Neural progenitor cell (in vitro differentiated cells): ENCODE results near the gene ADTRP. TPM values are rescaled to one million over a fixed set of nuclear protein-coding genes. Genes with fewer than 3 reads are reported as not detected.

Experiments
- DNase-seq: peaks from one replicate; pipeline ENCODE4 v3.0.0-alpha.2; 2016; ENCODE audit warnings: low spot score
- H2AFZ ChIP-seq: fragments of 200-600 bp; sonication (generic); replicated peaks from 2 replicates; pipeline ENCODE4 v1.6.1; 2016; ENCODE audit warnings: antibody characterized with exemption
- H3F3A ChIP-seq: fragments of 200-600 bp; sonication (generic); 2 replicates; pipeline ENCODE4 v1.6.1; 2016; ENCODE audit warnings: antibody characterized with exemption, low read depth
- H3K27ac ChIP-seq: fragments of 200-600 bp; sonication (generic); 2 replicates; pipeline ENCODE4 v1.5.1; 2016; ENCODE audit warnings: mild to moderate bottlenecking
- H3K27me3 ChIP-seq: fragments of 200-600 bp; sonication (generic); 2 replicates; pipeline ENCODE4 v1.6.1; 2016; ENCODE audit warnings: mild to moderate bottlenecking, moderate library complexity
- H3K36me3 ChIP-seq: fragments of 200-600 bp; sonication (generic); 2 replicates; pipeline ENCODE4 v1.5.1; 2016
- H3K4me1 ChIP-seq: fragments of 200-600 bp; sonication (generic); 2 replicates; pipeline ENCODE4 v1.6.1; 2016; ENCODE audit warnings: mixed run types
- H3K4me2 ChIP-seq: fragments of 200-600 bp; sonication (generic); 2 replicates; pipeline ENCODE4 v1.6.1; 2016
- H3K4me3 ChIP-seq: fragments of 200-600 bp; sonication (generic); 2 replicates; pipeline ENCODE4 v1.5.1; 2016
- H3K79me2 ChIP-seq: fragments of 200-600 bp; sonication (generic); 2 replicates; pipeline ENCODE4 v1.6.1; 2016; ENCODE audit warnings: low read depth
- H3K9ac ChIP-seq: fragments of 200-600 bp; sonication (generic); 2 replicates; pipeline ENCODE4 v1.6.1; 2016
- H3K9me3 ChIP-seq: fragments of 200-600 bp; sonication (generic); 2 replicates; pipeline ENCODE4 v1.5.1; 2016; ENCODE audit warnings: low read depth
- H4K20me1 ChIP-seq: fragments of 200-600 bp; sonication (generic); 2 replicates; pipeline ENCODE4 v1.6.1; 2016; ENCODE audit warnings: low read depth
- H3K27ac Mint-ChIP-seq: 3 replicates; pipeline ENCODE4 v1.8.0; 2021; ENCODE audit warnings: mixed read lengths
- H3K27me3 Mint-ChIP-seq: 2 replicates; pipeline ENCODE4 v1.8.0; 2022; ENCODE audit warnings: low read depth, mild to moderate bottlenecking, inconsistent platforms, moderate library complexity, mixed read lengths; ENCODE audit not compliant: insufficient read depth
- H3K36me3 Mint-ChIP-seq: 3 replicates; pipeline ENCODE4 v1.8.0; 2021; ENCODE audit warnings: mixed read lengths
- H3K4me1 Mint-ChIP-seq: 3 replicates; pipeline ENCODE4 v1.8.0; 2021; ENCODE audit warnings: mixed read lengths
- H3K4me3 Mint-ChIP-seq: 3 replicates; pipeline ENCODE4 v1.8.0; 2021; ENCODE audit warnings: mild to moderate bottlenecking, moderate library complexity, mixed read lengths
- H3K9me3 Mint-ChIP-seq: 3 replicates; pipeline ENCODE4 v1.8.0; 2020; ENCODE audit warnings: mixed read lengths
- EZH2 ChIP-seq: fragments of 200-600 bp; sonication (generic); IDR thresholded peaks from 2 replicates; pipeline ENCODE4 v1.6.1; 2017; ENCODE audit warnings: antibody characterized with exemption, mild to moderate bottlenecking, moderate library complexity
- EZH2phosphoT487 ChIP-seq: fragments of 200-600 bp; sonication (generic); IDR thresholded peaks from 2 replicates; pipeline ENCODE4 v1.6.1; 2017; ENCODE audit warnings: antibody characterized with exemption
- total RNA-seq: library from RNA; depleted of rRNA; stranded (reverse); fragments of >200 nt; gene quantifications from 2 replicates; pipeline ENCODE4 v1.2.3, GENCODE V29; 2015; ENCODE audit warnings: low replicate concordance
- TF ChIP-seq, protein P1 (sequence below): fragments of 200-600 bp; sonication (generic); IDR thresholded peaks from 2 replicates; pipeline ENCODE4 v1.5.1; 2017; ENCODE audit warnings: antibody characterized with exemption, mild to moderate bottlenecking

The ADTRP gene
- total RNA-seq, 1 donor from 2014 or later = not detected

DNA sequence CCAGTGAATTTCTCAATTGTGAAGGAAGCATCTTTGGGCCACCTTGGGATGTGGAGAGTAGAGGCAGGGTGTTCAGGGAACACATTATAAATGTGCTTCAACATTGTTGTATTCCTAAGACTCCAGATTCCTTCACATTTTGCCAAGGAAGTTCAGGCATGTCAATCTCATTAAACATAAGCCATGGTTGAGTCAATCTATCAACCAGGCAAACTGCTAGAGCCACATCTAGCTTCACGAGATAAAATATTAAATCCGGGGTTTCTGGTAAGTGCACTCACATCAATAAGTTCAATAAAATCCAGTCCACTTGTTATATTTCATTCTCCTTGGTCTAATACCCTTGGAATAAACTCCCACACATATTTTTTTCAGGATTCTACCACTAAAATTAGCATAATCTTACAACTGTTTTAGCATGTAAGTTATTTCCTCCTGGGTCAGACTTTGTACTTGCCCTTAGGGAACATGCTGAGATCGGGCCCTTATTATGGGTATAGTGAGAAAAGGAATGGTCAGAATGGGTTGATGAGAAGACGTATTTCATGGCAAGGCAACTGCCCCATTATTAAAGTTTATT is 93.6 kb downstream of the ADTRP start:
- no peaks in the 10 kb centered on the region for H3K79me2 ChIP-seq
- H3K4me1 ChIP-seq = peaks cover 15% of the 10 kb centered on the region
- no peak overlapping the region for H2AFZ ChIP-seq
- H3K9me3 Mint-ChIP-seq = peaks cover 17% of the 10 kb centered on the region
- no peak for DNase-seq
- no peak overlapping the region for H3K4me3 ChIP-seq
- H3K4me1 Mint-ChIP-seq = peaks cover 10% of the 10 kb centered on the region
- H3K27me3 ChIP-seq = no peaks in the 10 kb centered on the region
- H3F3A ChIP-seq = no peaks in the 10 kb centered on the region
- H4K20me1 ChIP-seq = no peaks in the 10 kb centered on the region
- no peak overlapping the region for H3K9ac ChIP-seq
- no peaks in the 10 kb centered on the region for H3K9me3 ChIP-seq
- H3K4me3 Mint-ChIP-seq = no peak overlapping the region
- peaks cover 2% of the 10 kb centered on the region for H3K27me3 Mint-ChIP-seq
- H3K36me3 Mint-ChIP-seq = peaks cover 4% of the 10 kb centered on the region
- H3K27ac ChIP-seq = no peak overlapping the region
- no peak overlapping the region for H3K27ac Mint-ChIP-seq
- H3K36me3 ChIP-seq = no peaks in the 10 kb centered on the region
- TF ChIP-seq, protein P1, sequence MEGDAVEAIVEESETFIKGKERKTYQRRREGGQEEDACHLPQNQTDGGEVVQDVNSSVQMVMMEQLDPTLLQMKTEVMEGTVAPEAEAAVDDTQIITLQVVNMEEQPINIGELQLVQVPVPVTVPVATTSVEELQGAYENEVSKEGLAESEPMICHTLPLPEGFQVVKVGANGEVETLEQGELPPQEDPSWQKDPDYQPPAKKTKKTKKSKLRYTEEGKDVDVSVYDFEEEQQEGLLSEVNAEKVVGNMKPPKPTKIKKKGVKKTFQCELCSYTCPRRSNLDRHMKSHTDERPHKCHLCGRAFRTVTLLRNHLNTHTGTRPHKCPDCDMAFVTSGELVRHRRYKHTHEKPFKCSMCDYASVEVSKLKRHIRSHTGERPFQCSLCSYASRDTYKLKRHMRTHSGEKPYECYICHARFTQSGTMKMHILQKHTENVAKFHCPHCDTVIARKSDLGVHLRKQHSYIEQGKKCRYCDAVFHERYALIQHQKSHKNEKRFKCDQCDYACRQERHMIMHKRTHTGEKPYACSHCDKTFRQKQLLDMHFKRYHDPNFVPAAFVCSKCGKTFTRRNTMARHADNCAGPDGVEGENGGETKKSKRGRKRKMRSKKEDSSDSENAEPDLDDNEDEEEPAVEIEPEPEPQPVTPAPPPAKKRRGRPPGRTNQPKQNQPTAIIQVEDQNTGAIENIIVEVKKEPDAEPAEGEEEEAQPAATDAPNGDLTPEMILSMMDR = no peak
- TF ChIP-seq EZH2 = no peak
- no peak for TF ChIP-seq EZH2phosphoT487
- no peak overlapping the region for H3K4me2 ChIP-seq

DNA sequence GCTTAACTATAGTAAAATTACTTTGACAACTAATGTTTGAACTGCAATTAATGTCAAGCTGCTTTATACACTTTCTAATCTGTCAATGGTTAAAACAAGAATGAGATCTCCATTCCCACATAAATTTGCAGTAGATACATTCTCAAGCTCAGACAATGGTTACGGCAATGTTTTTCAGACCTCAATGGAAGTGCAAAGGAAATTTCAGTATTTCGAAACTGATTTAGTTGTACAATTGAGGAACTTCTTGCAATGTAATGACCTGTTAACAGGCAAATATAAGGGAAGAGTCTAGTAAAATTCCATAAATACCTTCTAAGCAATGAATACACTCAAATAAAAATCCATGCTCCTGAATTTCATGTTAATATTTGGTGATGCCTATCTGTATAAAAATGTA is 94.7 kb downstream of the ADTRP start:
- H3K9ac ChIP-seq = no peak overlapping the region
- H3K36me3 ChIP-seq = no peaks in the 10 kb centered on the region
- Mint-ChIP-seq H3K9me3 (peaks cover 12% of the 10 kb centered on the region), H3K4me1 (peaks cover 10% of the 10 kb centered on the region), H3K27me3 (peaks cover 2% of the 10 kb centered on the region), H3K36me3 (peaks cover 4% of the 10 kb centered on the region), H3K27ac (no peak overlapping the region), H3K4me3 (no peak overlapping the region)
- H3K79me2 ChIP-seq = no peaks in the 10 kb centered on the region
- no peak for TF ChIP-seq EZH2phosphoT487
- TF ChIP-seq EZH2 = no peak
- TF ChIP-seq, protein P1 = no peak
- DNase-seq = no peak
- no peak overlapping the region for H3K27ac ChIP-seq
- no peak overlapping the region for H2AFZ ChIP-seq
- no peak overlapping the region for H3K4me3 ChIP-seq
- no peaks in the 10 kb centered on the region for H3K9me3 ChIP-seq
- H4K20me1 ChIP-seq = no peaks in the 10 kb centered on the region
- H3K27me3 ChIP-seq = no peaks in the 10 kb centered on the region
- H3K4me2 ChIP-seq = no peak overlapping the region
- peaks cover 15% of the 10 kb centered on the region for H3K4me1 ChIP-seq
- H3F3A ChIP-seq = no peaks in the 10 kb centered on the region

DNA sequence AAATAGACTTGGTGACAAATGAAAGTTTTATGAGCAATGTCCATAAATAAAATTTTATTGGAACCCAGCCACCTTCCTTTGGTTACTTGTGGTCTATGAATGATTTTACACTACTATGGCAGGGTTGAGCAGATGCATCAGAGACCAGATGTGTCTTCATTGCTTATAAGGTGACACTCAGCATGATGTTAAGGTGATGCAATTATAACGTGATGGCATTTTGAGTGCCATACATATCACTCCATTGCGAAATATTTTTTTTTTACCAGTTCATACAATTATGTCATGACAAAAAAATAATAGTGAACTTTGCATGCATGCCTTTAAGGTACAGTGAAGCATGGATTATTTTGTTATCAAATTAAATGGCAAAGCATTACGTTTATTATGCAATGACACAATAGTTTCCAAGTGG is 96.0 kb downstream of the ADTRP start:
- Mint-ChIP-seq H3K4me3 (no peak overlapping the region), H3K27me3 (peaks cover 2% of the 10 kb centered on the region), H3K36me3 (peaks cover 4% of the 10 kb centered on the region), H3K9me3 (peaks cover 12% of the 10 kb centered on the region), H3K27ac (no peak overlapping the region), H3K4me1 (peaks cover 3% of the 10 kb centered on the region)
- no peak overlapping the region for H3K9ac ChIP-seq
- no peaks in the 10 kb centered on the region for H3K79me2 ChIP-seq
- peaks cover 7% of the 10 kb centered on the region for H3K4me1 ChIP-seq
- no peak overlapping the region for H3K27ac ChIP-seq
- no peaks in the 10 kb centered on the region for H3K9me3 ChIP-seq
- no peak overlapping the region for H2AFZ ChIP-seq
- no peak overlapping the region for H3K4me3 ChIP-seq
- no peak for DNase-seq
- H3K27me3 ChIP-seq = no peaks in the 10 kb centered on the region
- H3K36me3 ChIP-seq = no peaks in the 10 kb centered on the region
- TF ChIP-seq, protein P1 = no peak
- TF ChIP-seq EZH2 (no peak), EZH2phosphoT487 (no peak)
- H3K4me2 ChIP-seq = no peak overlapping the region
- H4K20me1 ChIP-seq = no peaks in the 10 kb centered on the region
- no peaks in the 10 kb centered on the region for H3F3A ChIP-seq
